SK-N-SH treated with all-trans-retinoic acid at 6 μM for 48 hours (cell line): ENCODE measurements around the gene ARHGEF6.

Experiments used
- ATAC-seq: fragments of 200-7000 bp; cut with Tn5 transposase; 3 replicates; pipeline ENCODE4 v1.9.1; 2020; ENCODE audit warnings: mild to moderate bottlenecking, moderate library complexity
- ARNTL ChIP-seq: fragments of 450-650 bp; formaldehyde crosslinking; IDR thresholded peaks from 2 replicates; pipeline ENCODE4 v1.5.0; 2020; ENCODE audit warnings: low read depth, mild to moderate bottlenecking, moderate library complexity, borderline replicate concordance
- BACH2 ChIP-seq: fragments of 250-450 bp; sonication (Bioruptor Pico); IDR thresholded peaks from 2 replicates; pipeline ENCODE4 v1.9.0; 2021; ENCODE audit warnings: mild to moderate bottlenecking, borderline replicate concordance
- PPARA ChIP-seq: fragments of 250-450 bp; sonication (Bioruptor Pico); IDR thresholded peaks from 2 replicates; pipeline ENCODE4 v1.5.0; 2020; ENCODE audit warnings: mild to moderate bottlenecking, borderline replicate concordance
- RARB ChIP-seq: fragments of 250-450 bp; sonication (Bioruptor Pico); IDR thresholded peaks from 2 replicates; pipeline ENCODE4 v1.8.0; 2021; ENCODE audit warnings: mild to moderate bottlenecking, moderate library complexity
- SNAI2 ChIP-seq: fragments of 250-450 bp; sonication (Bioruptor Pico); IDR thresholded peaks from 2 replicates; pipeline ENCODE4 v1.5.0; 2020; ENCODE audit warnings: mild to moderate bottlenecking, moderate library complexity
- TCF4 ChIP-seq: fragments of 250-450 bp; sonication (Bioruptor Pico); IDR thresholded peaks from 2 replicates; pipeline ENCODE4 v1.8.0; 2021; ENCODE audit warnings: mild to moderate bottlenecking, moderate library complexity, borderline replicate concordance
- TOX ChIP-seq: fragments of 250-450 bp; sonication (Bioruptor Pico); IDR thresholded peaks from 2 replicates; pipeline ENCODE4 v1.8.0; 2021; ENCODE audit warnings: mild to moderate bottlenecking, moderate library complexity, borderline replicate concordance
- ZFP3 ChIP-seq: fragments of 250-450 bp; sonication (Bioruptor Pico); IDR thresholded peaks from 2 replicates; pipeline ENCODE4 v1.5.0; 2020; ENCODE audit warnings: mild to moderate bottlenecking, moderate library complexity
- TF ChIP-seq, protein P1 (sequence below): fragments of 250-450 bp; sonication (Bioruptor Pico); IDR thresholded peaks from 2 replicates; pipeline ENCODE4 v1.5.1; 2020; ENCODE audit warnings: low read depth, mild to moderate bottlenecking, moderate library complexity
- TF ChIP-seq, protein P2 (sequence below): fragments of 250-450 bp; sonication (Bioruptor Pico); IDR thresholded peaks from 2 replicates; pipeline ENCODE4 v1.5.1; 2021; ENCODE audit warnings: mild to moderate bottlenecking, moderate library complexity
- TF ChIP-seq, protein P3 (sequence below): fragments of 250-450 bp; sonication (Bioruptor Pico); IDR thresholded peaks from 2 replicates; pipeline ENCODE4 v1.8.0; 2021; ENCODE audit warnings: low read depth, mild to moderate bottlenecking, moderate library complexity, borderline replicate concordance
- TF ChIP-seq, protein P4 (sequence below): fragments of 250-450 bp; sonication (Bioruptor Pico); IDR thresholded peaks from 2 replicates; pipeline ENCODE4 v1.5.0; 2020; ENCODE audit warnings: mild to moderate bottlenecking, moderate library complexity

ARHGEF6 gene

DNA sequence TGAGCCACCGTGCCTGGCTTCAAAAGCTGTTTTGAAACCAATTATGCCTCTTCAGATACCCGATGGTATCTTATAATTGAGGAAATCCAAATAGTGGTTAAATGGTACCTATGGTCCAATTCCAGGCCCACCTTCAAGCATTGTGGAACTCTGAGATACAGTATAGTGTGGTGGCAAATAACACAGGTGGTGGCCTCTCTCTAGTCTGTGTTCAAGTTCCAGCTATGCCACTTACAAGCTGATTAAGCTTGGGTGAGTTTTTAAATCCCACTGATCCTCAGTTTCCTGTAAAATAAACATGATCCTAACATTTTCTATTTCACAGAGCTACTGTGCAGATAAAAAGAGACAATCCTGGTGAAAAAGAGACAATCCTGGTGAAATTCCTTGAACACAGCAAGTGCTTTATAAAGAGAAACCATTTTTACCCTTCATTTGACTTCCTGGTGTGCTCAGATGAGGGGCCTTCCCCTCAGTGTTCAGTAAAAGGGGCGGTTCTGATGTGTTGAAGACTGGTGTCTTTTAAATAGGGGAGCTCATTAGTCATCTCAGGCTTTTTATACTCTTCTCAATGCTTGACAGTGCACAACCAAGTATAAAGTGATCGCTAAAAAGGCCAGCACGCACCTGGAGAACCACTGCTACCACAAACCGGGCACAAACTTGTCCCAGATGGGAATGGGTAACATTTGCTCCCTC, 163.6 kb downstream of the ARHGEF6 start:
- no peak for ATAC-seq
- TF ChIP-seq, protein P1, sequence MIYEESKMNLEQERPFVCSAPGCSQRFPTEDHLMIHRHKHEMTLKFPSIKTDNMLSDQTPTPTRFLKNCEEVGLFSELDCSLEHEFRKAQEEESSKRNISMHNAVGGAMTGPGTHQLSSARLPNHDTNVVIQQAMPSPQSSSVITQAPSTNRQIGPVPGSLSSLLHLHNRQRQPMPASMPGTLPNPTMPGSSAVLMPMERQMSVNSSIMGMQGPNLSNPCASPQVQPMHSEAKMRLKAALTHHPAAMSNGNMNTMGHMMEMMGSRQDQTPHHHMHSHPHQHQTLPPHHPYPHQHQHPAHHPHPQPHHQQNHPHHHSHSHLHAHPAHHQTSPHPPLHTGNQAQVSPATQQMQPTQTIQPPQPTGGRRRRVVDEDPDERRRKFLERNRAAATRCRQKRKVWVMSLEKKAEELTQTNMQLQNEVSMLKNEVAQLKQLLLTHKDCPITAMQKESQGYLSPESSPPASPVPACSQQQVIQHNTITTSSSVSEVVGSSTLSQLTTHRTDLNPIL (CRISPR knock-in tag): no peak
- TF ChIP-seq ARNTL: no peak
- no peak for TF ChIP-seq RARB (CRISPR knock-in tag)
- no peak for TF ChIP-seq ZFP3 (CRISPR knock-in tag)
- TF ChIP-seq BACH2 (CRISPR knock-in tag): no peak
- TF ChIP-seq TCF4 (CRISPR knock-in tag): no peak
- no peak for TF ChIP-seq TOX (CRISPR knock-in tag)
- TF ChIP-seq PPARA: no peak
- no peak for TF ChIP-seq SNAI2
- TF ChIP-seq, protein P2, sequence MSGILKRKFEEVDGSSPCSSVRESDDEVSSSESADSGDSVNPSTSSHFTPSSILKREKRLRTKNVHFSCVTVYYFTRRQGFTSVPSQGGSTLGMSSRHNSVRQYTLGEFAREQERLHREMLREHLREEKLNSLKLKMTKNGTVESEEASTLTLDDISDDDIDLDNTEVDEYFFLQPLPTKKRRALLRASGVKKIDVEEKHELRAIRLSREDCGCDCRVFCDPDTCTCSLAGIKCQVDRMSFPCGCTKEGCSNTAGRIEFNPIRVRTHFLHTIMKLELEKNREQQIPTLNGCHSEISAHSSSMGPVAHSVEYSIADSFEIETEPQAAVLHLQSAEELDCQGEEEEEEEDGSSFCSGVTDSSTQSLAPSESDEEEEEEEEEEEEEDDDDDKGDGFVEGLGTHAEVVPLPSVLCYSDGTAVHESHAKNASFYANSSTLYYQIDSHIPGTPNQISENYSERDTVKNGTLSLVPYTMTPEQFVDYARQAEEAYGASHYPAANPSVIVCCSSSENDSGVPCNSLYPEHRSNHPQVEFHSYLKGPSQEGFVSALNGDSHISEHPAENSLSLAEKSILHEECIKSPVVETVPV (CRISPR knock-in tag): no peak
- TF ChIP-seq, protein P3, sequence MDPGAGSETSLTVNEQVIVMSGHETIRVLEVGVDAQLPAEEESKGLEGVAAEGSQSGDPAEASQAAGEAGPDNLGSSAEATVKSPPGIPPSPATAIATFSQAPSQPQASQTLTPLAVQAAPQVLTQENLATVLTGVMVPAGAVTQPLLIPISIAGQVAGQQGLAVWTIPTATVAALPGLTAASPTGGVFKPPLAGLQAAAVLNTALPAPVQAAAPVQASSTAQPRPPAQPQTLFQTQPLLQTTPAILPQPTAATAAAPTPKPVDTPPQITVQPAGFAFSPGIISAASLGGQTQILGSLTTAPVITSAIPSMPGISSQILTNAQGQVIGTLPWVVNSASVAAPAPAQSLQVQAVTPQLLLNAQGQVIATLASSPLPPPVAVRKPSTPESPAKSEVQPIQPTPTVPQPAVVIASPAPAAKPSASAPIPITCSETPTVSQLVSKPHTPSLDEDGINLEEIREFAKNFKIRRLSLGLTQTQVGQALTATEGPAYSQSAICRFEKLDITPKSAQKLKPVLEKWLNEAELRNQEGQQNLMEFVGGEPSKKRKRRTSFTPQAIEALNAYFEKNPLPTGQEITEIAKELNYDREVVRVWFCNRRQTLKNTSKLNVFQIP: no peak
- TF ChIP-seq, protein P4, sequence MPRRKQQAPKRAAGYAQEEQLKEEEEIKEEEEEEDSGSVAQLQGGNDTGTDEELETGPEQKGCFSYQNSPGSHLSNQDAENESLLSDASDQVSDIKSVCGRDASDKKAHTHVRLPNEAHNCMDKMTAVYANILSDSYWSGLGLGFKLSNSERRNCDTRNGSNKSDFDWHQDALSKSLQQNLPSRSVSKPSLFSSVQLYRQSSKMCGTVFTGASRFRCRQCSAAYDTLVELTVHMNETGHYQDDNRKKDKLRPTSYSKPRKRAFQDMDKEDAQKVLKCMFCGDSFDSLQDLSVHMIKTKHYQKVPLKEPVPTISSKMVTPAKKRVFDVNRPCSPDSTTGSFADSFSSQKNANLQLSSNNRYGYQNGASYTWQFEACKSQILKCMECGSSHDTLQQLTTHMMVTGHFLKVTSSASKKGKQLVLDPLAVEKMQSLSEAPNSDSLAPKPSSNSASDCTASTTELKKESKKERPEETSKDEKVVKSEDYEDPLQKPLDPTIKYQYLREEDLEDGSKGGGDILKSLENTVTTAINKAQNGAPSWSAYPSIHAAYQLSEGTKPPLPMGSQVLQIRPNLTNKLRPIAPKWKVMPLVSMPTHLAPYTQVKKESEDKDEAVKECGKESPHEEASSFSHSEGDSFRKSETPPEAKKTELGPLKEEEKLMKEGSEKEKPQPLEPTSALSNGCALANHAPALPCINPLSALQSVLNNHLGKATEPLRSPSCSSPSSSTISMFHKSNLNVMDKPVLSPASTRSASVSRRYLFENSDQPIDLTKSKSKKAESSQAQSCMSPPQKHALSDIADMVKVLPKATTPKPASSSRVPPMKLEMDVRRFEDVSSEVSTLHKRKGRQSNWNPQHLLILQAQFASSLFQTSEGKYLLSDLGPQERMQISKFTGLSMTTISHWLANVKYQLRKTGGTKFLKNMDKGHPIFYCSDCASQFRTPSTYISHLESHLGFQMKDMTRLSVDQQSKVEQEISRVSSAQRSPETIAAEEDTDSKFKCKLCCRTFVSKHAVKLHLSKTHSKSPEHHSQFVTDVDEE (CRISPR knock-in tag): no peak
